Stimulated activated CD8-positive, alpha-beta memory T cell treated with anti-CD3 and anti-CD28 coated beads, Interleukin-12 subunit alpha, Interleukin-12 subunit beta, amount 100 ng/mL, for 24 hours (primary cell): ENCODE results near the gene PLPPR1.
"Not testable (repeated sequence)": the region's sequence is repeated elsewhere in the genome, so short reads cannot be mapped to it uniquely, and the experiment has no call there.

ENCODE experiments used
- DNase-seq: peaks from one replicate; pipeline ENCODE4 v3.0.0-alpha.2; 2020; ENCODE audit errors: extremely low read depth

The PLPPR1 gene

GRCh38 chr9:101121836-101122399 is 93.4 kb downstream of the PLPPR1 start:
- DNase-seq, result no peak

DNA sequence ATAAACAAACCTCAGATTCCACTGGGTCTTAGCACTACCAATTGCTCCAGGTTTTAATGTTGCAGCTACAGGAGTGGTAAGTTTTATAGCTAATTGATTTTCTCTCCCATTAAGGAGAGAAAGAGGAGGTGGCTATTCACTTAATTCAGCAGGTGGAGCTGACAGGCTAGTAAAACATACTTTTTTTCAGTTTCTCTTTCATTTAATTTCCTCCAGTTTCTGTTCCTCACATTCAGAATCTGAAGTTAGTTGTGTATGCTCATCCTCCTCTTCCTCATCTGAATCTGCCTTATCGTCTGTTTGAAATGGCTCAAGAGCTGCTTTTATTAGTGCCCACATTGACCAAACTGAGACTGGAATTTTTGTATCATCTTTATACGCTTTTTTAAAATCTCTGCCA is 98.0 kb downstream of the PLPPR1 start:
- DNase-seq, result no peak

DNA sequence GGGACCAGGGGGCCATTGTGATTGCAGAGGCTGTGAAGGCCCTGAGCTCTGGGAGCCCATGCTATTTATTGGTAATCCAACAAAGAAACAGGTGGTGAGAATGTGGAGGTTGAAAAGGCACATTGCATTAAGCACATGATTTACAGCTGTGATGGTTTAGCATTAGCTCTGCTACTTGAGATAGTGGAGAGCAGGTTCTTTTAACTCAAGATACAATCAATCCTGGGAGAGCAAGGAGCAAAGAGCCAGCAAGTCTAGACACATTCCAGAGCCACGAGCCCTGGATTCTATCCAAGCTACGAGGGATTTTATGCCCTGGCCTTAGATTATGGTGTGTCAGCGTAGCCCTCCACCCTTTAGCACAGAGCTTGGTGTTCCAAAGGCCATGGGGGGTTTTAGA is 98.8 kb downstream of the PLPPR1 start:
- not testable (repeated sequence) for DNase-seq

DNA sequence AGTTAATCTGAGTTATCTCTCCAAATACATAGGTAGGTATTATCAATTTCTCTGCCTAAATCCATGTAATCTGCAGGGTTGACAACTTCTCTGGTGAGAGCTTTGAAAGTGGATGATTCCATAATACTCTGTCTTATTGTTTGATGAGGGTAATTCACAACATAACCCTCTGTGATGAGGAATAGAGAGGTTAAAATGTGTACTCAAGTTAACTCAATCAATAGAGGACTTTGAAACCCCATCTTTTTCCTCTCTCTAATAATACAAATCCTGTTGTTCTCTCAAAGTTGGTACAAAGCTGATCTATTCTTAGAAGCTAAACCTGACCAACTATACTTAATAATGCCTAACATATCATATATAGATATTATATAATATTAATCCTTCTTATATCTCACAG is 100.1 kb downstream of the PLPPR1 start:
- no peak for DNase-seq

DNA sequence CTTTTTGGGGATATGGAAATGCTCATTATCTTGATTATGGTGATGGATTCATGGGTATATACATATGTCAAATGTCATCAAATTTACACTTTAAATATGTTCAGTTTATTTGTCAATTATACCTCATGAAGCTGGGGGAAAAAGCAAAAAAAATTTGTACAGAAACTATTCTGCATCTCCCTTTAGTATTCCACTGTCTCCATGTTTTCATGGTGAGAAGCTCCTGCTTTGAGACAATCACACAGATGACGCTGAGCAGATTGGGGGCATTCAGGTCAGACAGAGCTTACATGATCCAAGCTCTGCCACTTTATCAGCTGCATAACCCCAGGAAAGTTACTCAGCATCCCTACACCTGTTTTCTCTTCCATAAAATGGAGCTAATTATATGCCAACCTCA is 101.5 kb downstream of the PLPPR1 start:
- DNase-seq, result no peak

GRCh38 chr9:101131326-101131725 is 102.8 kb downstream of the PLPPR1 start:
- DNase-seq, result no peak

DNA sequence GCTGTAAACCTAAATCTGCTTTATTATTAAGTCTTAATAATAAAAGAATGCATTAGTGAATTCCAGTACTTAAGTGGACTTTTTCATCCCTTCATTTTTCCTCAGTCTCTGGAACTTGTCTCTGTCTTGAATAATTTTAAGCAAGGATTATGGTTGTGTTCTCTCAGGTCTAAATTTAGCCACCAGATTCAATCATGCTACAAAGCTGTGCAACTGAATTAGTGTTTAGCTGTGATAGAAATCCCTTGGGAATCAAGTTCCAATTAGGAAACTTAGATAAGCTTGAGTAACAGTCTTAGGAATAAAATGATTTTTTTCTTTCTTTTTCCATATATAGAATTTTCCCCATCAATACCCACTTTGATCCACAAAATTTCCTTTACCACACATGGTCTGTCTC is 104.3 kb downstream of the PLPPR1 start:
- no peak for DNase-seq

DNA sequence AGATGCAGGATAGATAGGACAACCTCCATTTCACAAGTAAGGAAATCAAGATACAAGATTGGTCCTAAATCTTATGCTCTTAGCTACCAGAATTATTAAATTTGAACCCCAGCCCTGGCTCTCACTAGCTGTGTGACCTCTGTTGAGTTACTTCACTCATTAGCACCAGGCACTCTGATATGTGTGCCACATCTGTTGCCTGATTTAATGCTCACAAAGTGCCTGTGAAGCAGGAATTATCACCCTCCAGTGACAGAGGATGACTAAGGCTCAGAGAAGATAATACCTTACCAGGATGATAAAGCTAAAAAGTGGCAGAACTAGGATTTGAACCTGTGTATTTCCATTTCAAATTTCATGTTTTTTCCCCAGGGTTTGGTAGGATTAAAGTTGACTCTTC is 110.0 kb downstream of the PLPPR1 start:
- DNase-seq, result no peak

- no peak for DNase-seq
Observed at GRCh38 chr9:101139082-101139481, 110.6 kb downstream of the PLPPR1 start.

DNA sequence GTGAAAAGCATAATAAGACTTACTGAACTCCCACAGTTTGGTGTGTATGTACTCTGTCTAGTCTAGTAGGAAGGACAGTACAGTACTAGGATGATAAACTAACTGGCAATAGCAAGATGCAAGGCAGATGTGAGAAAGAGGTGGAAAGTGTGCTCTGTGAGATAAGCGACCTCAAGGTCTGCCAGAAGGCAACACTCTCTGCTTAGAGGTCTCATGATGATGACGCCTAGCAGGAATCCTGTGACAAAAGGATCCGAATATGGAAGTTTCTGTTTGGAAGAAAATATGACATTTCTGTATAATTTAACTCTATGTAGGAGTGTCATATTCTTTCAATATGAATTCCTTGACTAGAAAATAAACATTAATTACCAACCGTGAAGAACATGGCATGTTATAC is 112.2 kb downstream of the PLPPR1 start:
- DNase-seq, result no peak

DNA sequence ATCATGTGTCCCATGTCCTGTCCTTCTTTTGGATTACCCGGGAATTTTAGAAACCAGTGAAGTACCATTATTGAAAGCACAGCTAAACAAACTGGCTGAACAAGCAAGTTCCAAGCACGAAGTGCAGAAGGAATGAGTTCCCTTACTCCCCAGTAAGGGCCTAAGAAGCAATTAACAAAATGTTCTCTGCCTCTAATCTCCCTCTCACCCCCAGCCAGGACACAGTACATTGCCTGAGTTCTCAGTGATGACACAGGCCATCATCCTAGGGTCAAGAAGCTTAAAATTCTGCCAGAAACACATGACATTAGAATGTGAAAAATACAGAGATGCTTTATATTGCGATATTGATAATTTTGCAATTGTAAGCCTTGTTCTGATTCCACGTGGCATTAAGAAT is 118.0 kb downstream of the PLPPR1 start:
- no peak for DNase-seq

GRCh38 chr9:101148344-101148743 is 119.8 kb downstream of the PLPPR1 start:
- DNase-seq, result no peak

- DNase-seq, result no peak
Observed at GRCh38 chr9:101158361-101158760, 129.8 kb downstream of the PLPPR1 start.

DNA sequence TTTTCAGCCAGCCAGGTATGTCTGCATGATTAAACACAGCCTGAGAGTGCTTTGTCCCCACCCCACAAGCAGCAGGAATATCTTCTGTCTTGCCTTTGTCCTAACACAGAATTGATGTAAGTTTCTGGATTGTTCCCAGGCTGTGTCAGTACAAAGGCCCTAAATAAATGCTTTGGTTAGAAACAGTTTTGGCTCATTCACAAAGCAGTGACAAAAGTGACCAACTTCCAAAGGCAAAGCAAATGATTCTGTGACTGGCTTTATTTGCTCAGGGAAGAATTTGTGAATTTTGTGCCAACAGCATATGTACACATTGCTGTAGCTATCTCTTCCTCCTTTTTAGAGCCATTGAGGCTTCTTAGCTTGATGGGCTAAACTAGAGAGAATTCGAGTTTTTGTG is 133.7 kb downstream of the PLPPR1 start:
- DNase-seq, result no peak

GRCh38 chr9:101165131-101165530 is 136.6 kb downstream of the PLPPR1 start:
- no peak for DNase-seq

DNA sequence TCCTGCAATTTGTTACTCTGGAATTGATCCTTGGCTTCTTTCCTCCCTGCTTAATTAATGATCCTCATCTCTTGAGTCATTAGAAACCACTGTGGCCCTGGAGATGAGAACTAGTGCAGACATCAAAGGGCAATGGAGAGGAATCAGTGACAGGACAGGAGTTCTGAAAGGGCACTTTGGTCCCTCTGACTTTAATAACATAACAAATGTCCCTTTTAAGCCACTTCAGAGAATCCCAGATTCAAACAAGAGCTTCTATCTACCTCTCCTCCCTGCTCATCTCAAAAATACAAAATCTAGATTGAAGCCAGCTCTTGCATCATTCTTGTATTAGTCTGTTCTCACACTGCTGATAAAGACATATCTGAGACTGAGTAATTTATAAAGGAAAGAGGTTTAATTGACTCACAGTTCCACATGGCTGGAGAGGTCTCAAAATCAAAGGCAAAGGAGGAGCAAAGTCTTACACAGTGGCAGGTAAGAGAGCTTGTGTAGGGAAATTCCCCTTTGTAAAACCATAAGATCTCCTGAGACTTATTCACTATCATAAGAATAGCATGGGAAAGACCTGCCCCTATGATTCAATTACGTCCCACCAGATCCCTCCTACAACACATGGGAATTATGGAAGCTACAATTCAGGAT is 139.1 kb downstream of the PLPPR1 start:
- DNase-seq, result no peak

DNA sequence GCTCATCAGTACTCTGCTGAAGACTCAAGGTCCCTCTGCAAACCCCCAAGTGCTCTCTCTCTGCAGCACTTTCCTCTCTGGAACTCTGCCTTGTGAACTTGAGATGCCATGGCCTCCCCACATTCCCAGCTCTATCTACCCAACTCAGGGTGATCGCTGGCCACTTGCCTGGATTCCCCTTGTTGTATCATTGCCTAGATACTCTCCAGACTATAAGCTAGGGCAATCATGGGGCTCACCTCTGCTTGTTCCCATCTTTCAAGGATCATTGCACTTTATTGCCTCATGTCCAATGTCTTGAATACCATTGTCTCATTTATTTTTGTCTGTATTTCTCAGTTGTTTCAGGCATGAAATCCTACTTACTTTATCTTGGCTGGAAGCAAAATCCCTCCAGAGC is 144.1 kb downstream of the PLPPR1 start:
- DNase-seq, result no peak

GRCh38 chr9:101173907-101174306 is 145.4 kb downstream of the PLPPR1 start:
- DNase-seq, result no peak

DNA sequence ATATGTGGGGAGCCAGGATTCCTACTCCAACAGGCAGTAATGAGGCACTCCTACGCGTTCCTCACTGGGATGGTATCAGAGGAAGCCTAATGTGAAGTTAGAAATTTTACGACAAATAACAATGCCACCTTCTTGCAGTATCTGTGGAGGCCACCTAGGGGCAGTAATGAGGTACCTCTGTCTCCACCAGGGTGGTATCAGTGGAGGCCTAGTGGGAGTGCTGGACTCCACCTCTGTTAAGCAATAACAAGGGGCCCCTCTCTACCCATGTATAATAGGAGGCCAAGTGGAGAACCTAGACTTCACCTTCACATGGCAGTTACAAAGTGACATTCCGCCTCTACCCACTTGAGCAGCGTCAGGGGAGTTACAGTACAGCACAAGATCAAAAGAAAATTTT is 147.9 kb downstream of the PLPPR1 start:
- no peak for DNase-seq

GRCh38 chr9:101184813-101185278 is 156.3 kb downstream of the PLPPR1 start:
- no peak for DNase-seq

DNA sequence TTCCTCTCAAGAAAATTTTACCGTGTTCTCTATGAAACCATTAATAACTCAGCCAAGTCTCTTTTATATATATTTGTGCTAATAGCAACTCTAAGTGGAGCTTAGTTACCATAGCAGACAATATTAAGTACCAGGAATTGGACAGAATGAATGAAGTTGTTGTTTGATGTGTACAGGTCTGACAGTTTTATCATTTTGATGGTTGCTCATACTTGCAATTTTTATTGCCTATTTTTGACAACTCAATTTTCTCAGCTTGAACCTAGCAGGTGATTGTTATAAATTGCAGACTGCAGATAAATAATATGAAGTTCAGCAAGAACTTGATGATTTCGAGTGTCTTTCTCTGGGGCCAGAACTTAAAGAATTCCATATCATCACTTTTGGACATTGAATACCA is 163.2 kb downstream of the PLPPR1 start:
- no peak for DNase-seq

- no peak for DNase-seq
Observed at GRCh38 chr9:101197026-101197425, 168.5 kb downstream of the PLPPR1 start.

GRCh38 chr9:101200852-101201251 is 172.3 kb downstream of the PLPPR1 start:
- no peak for DNase-seq

DNA sequence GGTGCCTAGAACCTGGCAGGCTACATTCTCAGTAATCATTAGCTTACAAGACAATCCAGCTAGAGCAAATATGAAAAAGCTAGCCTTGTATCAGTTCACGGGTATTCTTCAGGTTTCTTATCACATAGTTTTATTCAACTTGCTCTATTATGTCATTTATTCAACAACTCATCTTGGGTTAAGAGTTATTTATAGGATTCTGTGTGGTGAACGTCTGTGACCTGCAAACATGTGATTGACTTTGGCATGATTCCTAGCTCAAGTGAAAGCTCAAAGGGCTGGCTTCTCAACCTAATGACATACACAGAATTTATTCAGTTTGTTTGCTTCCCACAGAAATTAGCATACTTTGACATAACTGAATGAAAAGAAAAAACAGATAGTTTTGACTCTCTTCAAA is 173.1 kb downstream of the PLPPR1 start:
- no peak for DNase-seq
